A673 (cell line): ENCODE results near the gene THSD4.

Experiments used
- EZH2 ChIP-seq: fragments of 200-600 bp; sonication (generic); IDR thresholded peaks from 2 replicates; pipeline ENCODE4 v1.6.1; 2017; ENCODE audit warnings: borderline replicate concordance, low read depth, mild to moderate bottlenecking, mixed read lengths, antibody characterized with exemption, low read length; ENCODE audit not compliant: poor library complexity, severe bottlenecking
- TF ChIP-seq, protein P1 (sequence below): fragments of 300-800, 200-600 bp; sonication (generic); conservative IDR thresholded peaks from 2 replicates; pipeline ENCODE4 v1.5.1; 2017; ENCODE audit warnings: low read depth, mild to moderate bottlenecking, antibody characterized with exemption, low read length, moderate library complexity, mixed read lengths

DNA sequence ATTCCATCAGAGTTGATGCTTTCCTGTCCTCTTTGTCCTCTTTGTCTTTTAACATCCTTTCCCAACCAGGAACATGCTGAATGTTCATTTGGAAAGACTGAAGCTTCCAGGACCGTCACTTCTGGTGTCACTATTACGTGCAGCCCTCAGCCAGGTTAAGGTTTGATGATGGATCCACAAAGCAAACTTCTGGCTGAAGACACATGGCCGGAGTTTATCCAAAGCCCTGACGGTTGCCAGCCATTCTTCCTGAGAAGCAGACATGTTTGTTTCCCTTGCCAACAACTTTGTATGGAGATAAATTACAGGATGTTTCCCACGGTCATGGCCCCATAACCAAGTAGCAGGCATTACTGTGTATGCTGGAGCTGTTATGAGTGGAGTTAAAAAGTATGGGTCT is 236.9 kb downstream of the THSD4 start:
- TF ChIP-seq, protein P1, sequence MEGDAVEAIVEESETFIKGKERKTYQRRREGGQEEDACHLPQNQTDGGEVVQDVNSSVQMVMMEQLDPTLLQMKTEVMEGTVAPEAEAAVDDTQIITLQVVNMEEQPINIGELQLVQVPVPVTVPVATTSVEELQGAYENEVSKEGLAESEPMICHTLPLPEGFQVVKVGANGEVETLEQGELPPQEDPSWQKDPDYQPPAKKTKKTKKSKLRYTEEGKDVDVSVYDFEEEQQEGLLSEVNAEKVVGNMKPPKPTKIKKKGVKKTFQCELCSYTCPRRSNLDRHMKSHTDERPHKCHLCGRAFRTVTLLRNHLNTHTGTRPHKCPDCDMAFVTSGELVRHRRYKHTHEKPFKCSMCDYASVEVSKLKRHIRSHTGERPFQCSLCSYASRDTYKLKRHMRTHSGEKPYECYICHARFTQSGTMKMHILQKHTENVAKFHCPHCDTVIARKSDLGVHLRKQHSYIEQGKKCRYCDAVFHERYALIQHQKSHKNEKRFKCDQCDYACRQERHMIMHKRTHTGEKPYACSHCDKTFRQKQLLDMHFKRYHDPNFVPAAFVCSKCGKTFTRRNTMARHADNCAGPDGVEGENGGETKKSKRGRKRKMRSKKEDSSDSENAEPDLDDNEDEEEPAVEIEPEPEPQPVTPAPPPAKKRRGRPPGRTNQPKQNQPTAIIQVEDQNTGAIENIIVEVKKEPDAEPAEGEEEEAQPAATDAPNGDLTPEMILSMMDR, result no peak
- no peak for TF ChIP-seq EZH2
